GM10847 (cell line): ENCODE results near the gene OPN1SW.

Experiments
- POLR2A ChIP-seq: IDR thresholded peaks from 2 replicates; pipeline ENCODE4 v1.6.1; 2011; ENCODE audit not compliant: insufficient read length; ENCODE audit errors: extremely low read depth

OPN1SW gene

DNA sequence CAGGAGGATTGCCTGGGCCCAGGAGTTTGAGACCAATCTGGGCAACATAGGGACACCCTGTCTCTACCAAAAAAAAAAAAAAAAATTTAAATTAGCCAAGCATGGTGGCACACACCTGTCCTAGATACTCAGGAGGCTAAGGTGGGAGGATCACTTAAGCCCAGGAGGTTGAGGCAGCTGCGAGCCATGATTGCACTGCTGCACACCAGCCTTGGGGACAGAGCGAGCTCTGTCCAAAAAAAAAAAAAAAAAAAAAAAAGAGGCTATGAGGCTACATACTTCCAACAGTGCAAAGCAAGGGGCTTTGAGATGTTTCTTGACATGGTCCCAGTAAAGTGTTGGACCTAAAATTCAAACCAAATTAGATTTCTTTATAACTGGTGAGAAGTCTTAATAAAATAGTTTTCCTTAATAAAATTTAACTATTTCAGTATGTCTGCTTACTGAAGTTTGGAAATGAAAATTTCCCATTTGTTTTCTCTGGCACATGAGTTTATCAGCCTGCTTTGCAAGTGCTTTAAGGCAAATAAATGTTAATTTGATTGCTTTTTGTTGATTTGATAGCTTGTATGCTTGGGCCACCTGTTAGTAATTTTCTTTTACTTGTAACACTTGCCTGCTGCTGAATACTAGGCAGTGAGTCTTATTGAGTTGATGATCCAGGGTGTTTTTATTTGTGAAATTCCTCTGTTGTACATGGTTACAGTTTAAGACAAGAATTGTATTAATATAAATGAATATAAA lies 20.3 kb downstream of the OPN1SW start:
- no peak for TF ChIP-seq POLR2A

GRCh38 chr7:128752251-128752650 lies 23.3 kb downstream of the OPN1SW start:
- no peak for TF ChIP-seq POLR2A

- no peak for TF ChIP-seq POLR2A
These were observed 28.1 kb downstream of the OPN1SW start for GRCh38 chr7:128747327-128748079.

DNA sequence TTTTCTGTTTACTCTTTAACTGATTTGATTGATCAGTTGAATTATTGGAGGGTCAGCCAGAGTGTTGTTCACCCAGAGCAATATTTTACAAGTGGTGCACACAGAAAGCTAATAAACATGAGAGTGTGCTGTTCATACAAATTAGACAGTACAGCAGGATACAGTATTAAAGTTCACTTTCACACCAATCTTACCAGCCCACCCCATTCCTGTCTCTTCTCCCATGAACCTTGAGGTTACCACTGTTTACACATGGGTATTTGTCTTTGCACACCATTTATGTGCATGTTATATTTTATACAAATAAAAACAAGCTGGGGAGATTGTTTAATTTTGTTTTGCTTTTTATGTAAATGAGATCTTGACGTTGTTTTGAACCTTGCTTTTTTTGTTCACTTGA lies 29.9 kb downstream of the OPN1SW start:
- no peak for TF ChIP-seq POLR2A

DNA sequence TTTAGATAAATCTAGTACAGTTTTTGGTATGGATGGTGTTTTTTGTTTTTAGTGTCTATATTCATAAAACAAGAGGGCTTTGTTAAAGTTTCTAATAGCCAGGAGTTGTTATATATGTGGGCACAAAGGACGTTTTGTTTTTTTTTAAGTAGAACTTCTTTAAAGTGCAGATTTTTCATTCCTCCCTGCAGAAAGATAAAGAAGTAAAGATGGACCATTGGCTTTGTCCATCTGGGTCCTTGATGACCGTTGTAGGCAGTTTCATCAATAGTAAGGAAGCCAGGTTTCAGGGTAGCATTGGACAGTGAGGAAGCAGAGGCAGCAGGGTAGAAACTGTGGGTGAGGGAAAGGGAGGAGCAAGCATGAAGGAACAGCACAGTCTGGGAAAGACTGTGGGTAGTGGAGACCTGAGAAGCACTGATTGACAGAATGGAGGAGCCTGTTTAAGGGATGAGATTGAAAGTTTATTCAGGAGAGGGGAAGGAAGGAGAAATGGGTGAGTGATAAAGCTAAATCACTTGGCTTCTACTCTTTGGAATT lies 31.2 kb downstream of the OPN1SW start:
- TF ChIP-seq POLR2A: no peak

GRCh38 chr7:128743112-128743772 lies 32.4 kb downstream of the OPN1SW start:
- no peak for TF ChIP-seq POLR2A

- no peak for TF ChIP-seq POLR2A
These were observed 33.4 kb downstream of the OPN1SW start for GRCh38 chr7:128742206-128742605.

- no peak for TF ChIP-seq POLR2A
These were observed 34.1 kb downstream of the OPN1SW start for GRCh38 chr7:128741491-128741890.

DNA sequence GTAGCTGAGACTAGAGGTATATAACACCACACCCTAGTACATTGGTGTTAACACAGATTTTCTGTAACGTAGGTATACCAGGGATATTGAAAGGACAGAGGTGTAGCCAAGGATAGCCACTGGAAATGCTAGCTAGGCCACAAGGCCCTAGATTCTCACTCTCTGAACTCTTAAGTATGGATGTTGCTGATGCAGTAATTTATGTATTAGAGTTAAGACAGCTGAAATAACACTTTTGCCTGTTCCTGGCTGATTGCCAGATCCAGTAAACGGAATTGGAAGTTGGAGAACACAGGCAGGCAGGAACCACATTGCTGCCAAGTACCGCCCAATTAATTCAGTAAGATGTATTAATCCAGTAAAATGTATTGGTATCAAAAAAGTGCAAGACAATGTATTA lies 34.6 kb downstream of the OPN1SW start:
- TF ChIP-seq POLR2A: no peak

- no peak for TF ChIP-seq POLR2A
These were observed 35.5 kb downstream of the OPN1SW start for GRCh38 chr7:128739990-128740682.

DNA sequence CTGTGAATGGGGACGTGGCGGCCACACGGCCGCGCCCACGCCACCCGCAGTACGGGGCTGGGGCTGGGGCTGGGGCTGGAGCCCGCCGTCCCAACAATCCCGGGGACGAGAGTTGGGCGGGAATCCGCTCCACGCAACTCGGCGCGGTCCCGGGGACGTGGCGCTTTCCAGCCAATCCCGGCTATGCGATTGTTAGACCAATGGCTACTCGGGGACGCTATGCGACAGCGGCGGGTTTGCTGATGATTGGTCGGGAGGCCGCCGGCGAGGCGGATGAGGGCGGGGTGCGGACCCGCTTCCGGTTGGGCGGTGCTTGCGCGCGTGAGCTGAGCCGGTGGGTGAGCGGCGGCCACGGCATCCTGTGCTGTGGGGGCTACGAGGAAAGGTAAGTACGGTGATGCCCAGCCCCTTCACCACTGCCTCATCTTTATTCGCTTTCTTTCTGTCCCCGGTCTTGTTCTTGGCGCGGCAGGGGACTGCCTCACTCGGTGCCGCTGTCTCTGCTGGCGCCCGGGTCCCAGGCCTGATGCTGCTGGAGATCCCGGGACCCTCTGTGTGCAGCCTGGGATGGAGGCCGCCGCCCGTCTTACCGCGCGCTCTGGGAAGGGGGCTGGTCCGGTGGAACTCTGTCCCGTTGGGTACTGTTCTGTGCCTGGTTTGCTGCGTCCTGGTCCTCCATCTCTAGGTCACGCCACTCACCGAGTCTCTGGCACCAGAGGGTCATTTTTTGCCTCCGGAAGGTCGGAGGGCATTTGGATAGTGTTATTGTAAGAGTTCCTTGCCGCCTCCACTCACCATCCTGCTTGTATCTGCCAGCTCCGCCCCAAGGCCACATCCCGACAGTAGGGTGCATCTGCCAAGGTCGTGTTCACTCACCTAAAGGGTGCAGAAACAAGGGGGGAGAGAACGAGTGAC lies 36.3 kb downstream of the OPN1SW start, which contains the start of gene CALU:
Gene CALU, plus strand, starts transcription at position 312 of the 915 bp plus-strand sequence. CDS start 9,225 bp downstream, outside the sequence.
- TF ChIP-seq POLR2A: peak; percentile 78

GRCh38 chr7:128738570-128739047 lies 37.0 kb downstream of the OPN1SW start:
- TF ChIP-seq POLR2A: no peak

GRCh38 chr7:128737867-128738385 lies 37.7 kb downstream of the OPN1SW start:
- TF ChIP-seq POLR2A: no peak

- no peak for TF ChIP-seq POLR2A
These were observed 38.2 kb downstream of the OPN1SW start for GRCh38 chr7:128737441-128737840.
